Stimulated activated CD4-positive, alpha-beta T cell treated with anti-CD3 and anti-CD28 coated beads, TNF-alpha, amount 100 ng/mL, for 4 hours (primary cell): ENCODE data around the gene TBC1D32.
"Not testable (repeated sequence)": the region's sequence is repeated elsewhere in the genome, so short reads cannot be mapped to it uniquely, and the experiment has no call there.

Source experiments
- DNase-seq, 3 experiments: peaks; one replicate each; pipeline ENCODE4 v3.0.0-alpha.2; 2020; ENCODE audit warnings: low read depth in 3 of 3

The TBC1D32 gene

GRCh38 chr6:121334299-121335086 lies at the start of gene TBC1D32:
TBC1D32 (minus strand) TSS chr6:121334480; CDS start chr6:121334430, 50 bp downstream.
- peak; percentile 72 to 79 (median 77) for DNase-seq

- DNase-seq: no peak
Observed at GRCh38 chr6:121383478-121383877, 49.2 kb upstream of the TBC1D32 start.

DNA sequence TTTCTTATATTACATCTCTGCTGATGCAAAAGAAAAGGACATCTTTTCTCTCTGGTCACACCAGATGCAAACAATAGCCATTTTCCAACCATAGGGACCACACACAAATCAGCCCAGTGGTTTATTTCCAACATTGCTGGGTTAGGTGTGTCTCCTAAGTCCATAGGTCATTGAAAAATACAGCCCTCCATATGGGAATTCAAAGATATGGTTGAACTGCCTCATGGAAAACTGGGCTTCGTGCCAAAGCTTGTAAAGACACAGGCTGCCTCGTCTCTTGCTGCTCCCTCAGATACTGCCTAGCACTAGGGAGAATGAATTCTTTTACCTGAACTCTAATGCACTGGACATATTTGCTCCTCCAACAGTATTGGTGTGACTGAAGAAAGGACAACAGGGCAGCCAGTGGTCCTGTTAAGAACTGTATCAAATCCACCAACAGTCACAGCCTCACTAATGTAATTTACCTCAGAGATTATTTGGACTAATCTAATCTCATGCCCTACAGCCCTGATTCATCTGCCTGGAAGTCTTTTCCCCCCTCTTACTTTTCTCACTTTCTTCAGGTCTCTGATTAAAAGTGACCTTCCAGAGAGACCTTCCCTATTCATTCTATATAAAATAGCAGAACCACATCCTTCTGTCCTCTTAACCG lies 48.3 kb upstream of the TBC1D32 start:
- no peak for DNase-seq

GRCh38 chr6:121376411-121376810 lies 42.1 kb upstream of the TBC1D32 start:
- DNase-seq: no peak

GRCh38 chr6:121374219-121374618 lies 39.9 kb upstream of the TBC1D32 start:
- DNase-seq: not testable (repeated sequence)

DNA sequence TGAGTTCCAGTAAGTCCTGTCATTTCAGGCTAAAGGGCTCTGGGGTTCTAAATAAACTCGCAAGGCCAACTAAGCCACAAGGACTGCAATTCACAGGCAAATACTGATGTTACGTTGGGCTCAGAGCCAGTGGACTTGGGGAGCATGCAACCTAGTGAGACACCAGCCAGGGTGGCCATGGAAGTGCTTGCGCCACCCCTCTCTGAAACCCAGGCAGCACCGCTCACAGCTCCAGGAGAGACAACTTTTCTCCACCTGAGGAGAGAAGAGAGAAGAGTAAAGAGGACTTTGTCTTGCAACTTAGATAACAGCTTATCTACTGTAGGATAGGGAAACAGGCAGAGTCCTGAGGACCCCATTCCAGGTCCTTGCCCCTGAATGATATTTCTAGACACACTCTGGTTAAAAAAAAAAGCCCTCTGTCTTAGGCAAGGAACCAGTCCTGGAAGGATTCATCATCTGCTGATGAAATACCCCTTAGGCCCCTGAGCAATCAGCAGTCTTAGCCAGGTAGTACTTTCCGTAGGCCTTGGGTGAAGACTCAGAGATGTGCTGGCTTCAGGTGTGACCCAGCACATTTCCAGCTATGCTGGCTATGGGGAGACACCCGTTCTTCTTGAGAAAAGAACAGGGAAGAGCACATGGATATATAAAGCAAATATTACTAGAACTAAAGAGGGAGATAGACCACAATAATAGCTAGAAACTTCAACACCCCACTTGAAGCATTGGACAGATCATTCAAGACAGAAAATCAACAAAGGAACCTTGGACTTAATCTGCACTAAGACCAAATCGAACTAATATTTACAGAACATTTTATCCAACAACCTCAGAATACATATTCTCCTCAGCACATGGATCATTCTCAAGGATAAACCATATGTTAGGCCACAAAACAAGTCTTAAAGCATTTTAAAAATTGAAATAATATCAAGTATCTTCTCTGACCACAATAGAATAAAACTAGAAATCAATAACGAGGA lies 31.5 kb upstream of the TBC1D32 start:
- DNase-seq: no peak

GRCh38 chr6:121356575-121356974 lies 22.3 kb upstream of the TBC1D32 start:
- no peak for DNase-seq

- no peak for DNase-seq
Observed at GRCh38 chr6:121354764-121355163, 20.5 kb upstream of the TBC1D32 start.

DNA sequence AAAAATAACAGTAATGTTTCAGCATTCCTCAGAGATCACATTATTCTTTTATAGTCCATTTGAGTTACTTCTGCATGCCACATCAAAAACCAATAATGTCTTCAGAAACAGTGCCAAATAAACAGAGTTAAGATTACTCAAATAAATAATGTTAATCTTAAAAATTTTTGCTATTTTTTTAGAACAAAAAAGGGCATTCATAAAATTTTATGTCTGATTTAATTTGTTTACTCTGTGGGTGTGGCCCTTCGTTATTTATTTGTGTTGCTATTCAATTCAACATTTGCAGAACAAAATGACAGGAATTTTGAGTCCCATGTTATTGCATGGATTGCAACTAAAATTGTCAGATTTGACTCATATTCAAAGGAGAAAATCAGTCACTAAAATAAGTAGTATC lies 18.7 kb upstream of the TBC1D32 start:
- no peak for DNase-seq

DNA sequence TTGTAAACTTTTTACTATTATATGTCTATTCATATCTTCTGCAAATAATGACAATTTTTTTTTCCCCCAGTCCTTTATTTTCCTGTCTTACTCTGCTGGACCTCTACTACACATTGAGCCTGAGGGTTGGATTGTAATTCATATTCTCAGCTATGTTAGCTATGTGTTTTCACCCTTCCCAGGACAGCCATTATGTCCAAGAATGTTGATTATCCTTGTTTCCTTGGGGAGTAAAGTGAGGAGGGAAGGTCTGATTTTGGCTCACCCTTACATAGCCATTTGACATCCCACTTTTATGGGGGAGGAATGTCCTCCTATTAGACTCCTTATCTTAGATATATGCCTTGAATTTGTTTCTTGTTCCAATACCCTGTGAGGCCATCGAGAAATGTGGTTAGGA lies 17.6 kb upstream of the TBC1D32 start:
- no peak for DNase-seq

DNA sequence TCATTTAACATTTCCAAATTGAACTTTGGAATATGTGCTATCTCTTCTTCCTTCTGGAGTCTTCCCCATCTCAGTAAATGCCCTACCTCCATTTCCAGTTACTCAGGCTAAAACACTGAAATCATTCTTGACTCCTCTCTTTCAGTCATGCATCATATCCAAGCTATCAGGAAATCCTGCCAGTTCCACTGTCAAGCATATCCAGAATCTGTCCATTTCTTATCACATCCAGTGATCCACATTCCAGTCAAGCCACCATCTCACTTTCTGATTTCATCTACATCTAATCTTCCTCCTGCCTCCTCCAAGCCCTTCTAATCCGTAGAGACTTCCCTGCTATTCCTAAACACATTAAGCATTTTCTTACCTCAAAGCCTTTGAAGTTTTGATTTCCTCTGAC lies 15.3 kb upstream of the TBC1D32 start:
- DNase-seq: no peak

DNA sequence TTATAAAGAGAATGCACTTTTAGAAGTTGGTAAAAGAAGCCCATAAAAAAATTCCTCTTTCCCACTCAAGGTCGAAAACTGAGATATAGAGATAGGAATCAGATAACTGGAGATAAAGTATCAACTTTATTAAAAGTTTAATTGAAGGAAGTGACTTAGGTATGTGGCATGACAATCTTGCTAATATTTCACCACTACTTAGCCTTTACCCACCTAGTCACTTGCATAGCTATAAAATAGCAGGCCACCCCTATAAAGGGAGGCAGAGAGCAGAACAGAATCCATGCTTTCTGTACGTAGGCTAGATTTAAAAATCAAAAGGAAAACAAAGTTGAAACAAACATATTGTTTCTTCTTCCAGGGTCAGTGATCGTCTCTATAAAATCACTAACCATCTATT lies 13.2 kb upstream of the TBC1D32 start:
- DNase-seq: no peak

GRCh38 chr6:121344539-121344938 lies 10.3 kb upstream of the TBC1D32 start:
- no peak for DNase-seq

DNA sequence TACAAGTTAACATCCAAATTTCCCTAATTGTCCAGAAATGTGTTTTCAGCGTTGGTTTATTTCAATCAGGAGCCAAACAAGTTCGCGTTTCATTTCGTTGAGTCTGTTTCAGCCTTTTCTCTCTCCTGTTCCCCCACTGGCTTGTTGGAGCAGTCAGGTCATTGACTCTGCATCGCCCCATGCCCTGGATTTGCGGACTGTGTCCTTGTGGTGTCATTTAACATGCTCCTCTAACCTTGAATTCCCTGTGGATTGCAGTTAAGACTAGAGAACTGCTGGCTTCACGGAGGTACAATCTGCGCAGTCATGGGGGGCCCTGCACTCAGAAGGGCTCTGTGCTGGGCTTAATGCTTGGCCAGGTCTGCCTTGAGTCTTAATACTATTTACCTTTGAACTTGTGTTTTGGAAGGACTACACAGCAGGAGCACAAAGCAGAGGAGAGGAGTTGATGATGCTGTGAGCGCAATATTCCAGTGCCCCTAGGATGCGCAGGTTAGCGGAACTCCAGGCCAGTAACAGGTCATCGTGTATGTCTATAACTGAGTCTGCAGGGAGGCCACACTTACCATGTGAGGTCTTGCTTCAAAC lies 5.5 kb upstream of the TBC1D32 start:
- DNase-seq: no peak

- no peak for DNase-seq
Observed at GRCh38 chr6:121338956-121339355, 4.7 kb upstream of the TBC1D32 start.

GRCh38 chr6:121338366-121338765 lies 4.1 kb upstream of the TBC1D32 start:
- no peak for DNase-seq

- no peak for DNase-seq
Observed at GRCh38 chr6:121335087-121336008, 1.1 kb upstream of the TBC1D32 start.

DNA sequence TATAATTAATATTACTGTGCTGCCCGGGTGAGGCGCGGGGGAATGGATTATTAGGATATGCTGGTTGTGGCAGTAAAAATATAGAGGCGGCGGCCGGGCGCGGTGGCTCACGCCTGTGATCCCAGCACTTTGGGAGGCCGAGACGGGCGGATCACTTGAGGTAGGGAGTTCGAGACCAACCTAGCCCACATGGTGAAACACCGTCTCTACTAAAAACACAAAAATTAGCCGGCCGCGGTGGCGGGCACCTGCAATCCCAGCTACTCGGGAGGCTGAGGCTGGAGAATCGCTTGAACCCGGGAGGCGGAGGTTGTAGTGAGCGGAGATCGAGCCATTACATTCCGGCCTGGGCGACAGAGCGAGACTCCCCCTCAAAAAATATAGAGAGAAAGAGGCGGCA lies 586 bp downstream of the TBC1D32 start:
- DNase-seq: not testable (repeated sequence)

DNA sequence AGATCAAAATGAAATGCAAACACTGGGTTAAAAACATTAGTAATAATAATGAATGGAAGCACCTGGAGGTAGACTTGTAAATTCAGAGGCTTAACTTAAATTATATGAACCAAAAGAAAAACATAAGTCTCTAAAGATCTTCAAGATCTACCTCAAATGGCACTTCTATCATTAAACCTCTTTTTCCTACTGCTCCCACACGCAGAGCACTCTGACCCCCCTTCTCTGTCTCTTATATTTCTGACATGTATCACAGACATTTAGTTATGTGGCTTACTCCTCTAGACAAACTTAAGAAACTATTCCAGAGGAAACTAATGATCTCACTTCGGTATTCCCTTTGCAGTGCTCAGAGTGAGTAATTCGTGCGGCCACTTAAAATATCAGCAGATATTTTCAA lies 1.1 kb downstream of the TBC1D32 start:
- DNase-seq: no peak

DNA sequence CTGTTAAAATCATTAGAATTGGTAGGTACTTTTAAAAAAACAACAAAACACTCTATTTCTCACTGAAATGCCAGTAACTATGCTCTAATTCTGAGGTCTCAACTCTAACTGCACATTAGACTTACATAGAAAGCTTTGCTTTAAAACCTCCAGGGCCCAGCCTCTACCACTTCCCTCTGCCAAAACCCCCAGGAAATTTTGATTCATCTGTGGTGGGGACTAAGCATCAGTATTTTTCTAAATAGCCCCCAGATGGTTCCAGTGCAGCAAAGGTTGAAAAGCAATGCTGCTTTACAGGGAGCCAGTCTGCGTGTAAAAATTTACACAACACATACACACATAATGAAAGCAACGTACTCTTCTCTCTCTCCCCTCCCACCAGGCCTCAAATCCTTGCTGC lies 3.8 kb downstream of the TBC1D32 start:
- DNase-seq: no peak

- DNase-seq: no peak
Observed at GRCh38 chr6:121321282-121321681, 13.0 kb downstream of the TBC1D32 start.
